ENCODE data around the gene NDUFB8. TPM values are rescaled to one million over a fixed set of nuclear protein-coding genes. Genes with fewer than 3 reads are reported as not detected.
"Not testable (repeated sequence)": the region's sequence is repeated elsewhere in the genome, so short reads cannot be mapped to it uniquely, and the experiment has no call there.

Gene NDUFB8
- total RNA-seq: 99.1 and 131 TPM in 2 replicates

DNA sequence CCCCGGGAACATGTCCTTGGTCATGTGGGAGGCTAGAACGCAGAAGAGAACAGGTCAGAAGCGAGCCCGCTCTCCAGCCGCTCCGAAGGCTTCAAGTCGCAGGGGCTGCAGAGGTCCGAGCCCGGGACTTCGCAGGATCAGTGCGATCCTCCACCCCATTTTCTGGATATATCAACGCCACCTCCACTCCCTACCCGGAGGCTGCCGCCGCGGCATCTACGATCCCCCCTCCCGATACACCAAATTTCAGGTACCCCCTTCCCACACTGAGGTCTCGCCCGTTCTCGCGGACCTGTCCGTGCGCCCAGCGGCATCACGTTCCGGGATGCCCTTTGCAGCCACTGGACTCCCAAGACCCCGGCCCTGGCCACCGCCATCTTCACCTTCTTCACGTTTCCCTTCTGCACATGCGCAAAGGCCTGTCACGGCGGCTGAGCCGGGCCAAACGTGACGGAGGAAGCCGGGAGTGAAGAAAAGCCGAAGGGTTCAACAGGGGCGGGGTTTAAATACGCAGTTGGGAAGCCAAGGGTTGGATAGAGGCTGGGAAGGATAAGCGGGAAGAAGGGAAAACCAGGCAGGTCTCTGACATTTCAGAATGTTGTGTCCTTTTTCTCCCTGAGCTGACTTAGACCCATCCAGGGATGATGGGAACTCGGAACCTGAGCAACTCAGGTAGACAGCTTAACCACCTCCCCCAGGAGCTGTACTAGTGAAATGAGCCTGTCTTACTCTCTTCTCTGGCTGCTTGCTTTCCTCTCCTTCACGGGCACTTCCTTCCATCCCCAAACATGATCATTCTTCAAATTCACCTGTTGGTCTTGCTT is at the start of gene NDUFB8:
TSS of gene NDUFB8 (minus strand) at position 397 of the 824 bp plus-strand sequence. CDS start at position 377, 20 bp downstream.
- peak; percentile 71 for DNase-seq (ENCODE audit: low read depth)

DNA sequence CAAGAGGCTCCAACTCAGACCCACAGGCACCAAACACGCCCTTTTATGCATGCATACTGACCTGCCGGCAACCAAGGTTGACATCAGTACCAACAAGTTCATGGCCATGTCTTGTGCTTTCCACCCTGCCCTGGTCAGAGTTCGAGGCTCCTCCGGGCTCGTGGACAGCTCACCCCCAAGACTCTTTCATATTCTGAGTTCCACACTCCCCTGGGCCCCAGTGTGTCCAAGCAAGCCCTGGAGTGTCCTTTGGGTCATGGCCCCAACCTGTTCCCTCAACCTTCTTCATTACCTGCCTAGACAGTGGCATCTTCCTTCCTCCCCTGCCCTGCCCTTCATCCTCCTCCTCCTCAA is 46.6 kb upstream of the NDUFB8 start:
- DNase-seq (ENCODE audit: low read depth): no peak

DNA sequence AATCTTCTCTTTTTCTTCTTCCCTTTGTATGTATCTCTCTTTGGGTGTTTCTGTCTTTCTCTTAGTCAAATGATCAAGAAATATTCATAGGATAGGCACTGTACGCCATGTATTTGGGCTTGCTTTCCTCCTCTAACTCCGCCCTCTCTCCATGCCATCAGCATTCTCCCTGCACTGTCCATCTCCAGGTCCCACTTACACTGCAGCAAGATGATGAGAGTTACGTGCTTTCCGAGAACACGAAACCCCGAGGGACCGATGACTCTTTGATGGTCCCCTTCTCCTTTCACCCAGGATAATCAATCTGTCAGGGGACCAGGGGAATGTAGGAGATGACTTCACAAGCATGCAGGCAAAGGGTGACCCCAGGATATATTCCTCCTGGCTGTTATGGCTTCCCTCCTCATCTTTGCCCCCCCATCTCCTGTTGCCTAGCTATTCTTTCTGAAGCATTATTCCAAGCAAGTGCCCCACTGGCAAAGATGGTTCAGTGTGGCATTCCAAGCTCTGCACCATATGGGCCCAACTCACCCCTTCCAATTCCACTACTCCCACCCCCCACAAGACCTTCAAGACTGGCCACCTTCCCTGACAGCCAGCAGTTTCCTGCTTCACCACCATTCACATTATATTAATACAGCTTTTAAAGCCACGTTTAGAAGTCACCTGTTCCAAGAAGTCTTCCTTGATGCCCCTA is 46.1 kb upstream of the NDUFB8 start:
- no peak for DNase-seq (ENCODE audit: low read depth)

DNA sequence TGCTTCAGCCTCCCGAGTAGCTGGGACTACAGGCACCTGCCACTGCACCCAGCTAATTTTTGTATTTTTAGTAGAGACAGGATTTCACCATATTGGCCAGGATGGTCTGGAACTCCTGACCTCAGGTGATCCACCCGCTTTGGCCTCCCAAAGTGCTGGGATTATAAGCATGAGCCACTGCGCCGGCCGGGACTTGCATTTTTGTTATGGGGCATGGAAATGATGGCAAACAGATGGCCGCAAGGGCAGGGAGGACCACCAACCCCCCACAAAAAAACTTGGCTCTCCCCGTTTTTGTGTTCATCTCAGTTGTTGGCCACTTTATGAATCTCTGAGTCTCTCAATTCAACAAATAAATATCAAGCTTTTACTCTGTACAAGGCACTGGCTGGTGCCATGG is 45.5 kb upstream of the NDUFB8 start:
- DNase-seq (ENCODE audit: low read depth): not testable (repeated sequence)

DNA sequence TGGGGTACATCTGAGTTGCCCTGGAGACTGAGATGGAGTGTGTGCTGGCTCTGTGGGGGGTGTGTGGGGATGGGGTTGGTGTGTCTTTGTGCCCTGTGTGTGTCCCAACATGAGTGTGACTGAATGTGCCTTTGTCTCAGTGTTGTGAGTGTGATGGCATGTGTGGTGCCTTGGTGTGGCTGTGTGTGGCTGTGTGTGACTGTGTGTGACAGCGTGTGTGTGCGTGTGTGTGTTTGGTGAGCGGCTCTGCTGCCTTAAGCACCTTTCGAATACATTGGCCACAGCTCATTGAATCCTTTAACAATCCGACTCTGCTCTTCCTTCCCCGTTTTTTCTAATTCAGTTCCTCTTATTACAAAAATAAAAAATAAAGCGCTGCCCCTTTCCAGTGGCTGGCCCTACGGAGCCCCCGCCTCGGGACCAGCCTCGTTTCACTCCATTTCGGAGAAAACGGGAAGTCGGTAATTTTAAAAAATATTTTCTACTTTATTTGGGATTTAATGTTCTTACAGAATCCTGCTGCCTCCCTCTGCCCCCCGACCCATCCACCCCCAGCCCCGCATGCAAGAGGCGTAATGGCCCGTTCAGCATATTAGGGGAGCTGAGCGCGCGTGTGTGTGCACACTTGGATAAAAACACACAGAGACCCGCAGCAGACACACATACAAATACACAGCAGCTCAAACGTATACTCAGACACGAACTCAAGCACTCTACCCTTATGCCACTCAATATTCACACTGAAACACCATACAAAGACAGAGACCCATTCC is 41.6 kb upstream of the NDUFB8 start:
- DNase-seq (ENCODE audit: low read depth): no peak

DNA sequence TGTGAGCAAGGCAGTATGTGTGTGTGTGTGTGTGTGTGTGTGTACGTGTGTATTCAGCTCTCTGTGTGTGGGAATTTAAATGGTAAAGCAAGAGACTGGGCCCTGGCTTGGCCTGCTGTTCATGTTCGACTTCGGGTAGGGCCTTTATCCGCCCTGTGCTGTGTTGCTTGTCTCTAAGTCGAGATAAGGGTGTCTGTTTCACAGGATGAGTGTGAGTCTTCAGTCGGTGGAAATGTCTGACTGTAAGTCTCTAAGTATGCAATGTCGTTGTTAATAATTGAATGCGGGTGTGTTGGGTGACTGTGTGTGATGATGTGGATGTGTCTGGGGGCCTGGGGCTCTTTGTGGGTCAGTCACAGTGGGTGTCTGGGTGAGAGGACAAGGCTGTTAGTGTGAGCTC is 40.8 kb upstream of the NDUFB8 start:
- peak; percentile 15 for DNase-seq (ENCODE audit: low read depth)

DNA sequence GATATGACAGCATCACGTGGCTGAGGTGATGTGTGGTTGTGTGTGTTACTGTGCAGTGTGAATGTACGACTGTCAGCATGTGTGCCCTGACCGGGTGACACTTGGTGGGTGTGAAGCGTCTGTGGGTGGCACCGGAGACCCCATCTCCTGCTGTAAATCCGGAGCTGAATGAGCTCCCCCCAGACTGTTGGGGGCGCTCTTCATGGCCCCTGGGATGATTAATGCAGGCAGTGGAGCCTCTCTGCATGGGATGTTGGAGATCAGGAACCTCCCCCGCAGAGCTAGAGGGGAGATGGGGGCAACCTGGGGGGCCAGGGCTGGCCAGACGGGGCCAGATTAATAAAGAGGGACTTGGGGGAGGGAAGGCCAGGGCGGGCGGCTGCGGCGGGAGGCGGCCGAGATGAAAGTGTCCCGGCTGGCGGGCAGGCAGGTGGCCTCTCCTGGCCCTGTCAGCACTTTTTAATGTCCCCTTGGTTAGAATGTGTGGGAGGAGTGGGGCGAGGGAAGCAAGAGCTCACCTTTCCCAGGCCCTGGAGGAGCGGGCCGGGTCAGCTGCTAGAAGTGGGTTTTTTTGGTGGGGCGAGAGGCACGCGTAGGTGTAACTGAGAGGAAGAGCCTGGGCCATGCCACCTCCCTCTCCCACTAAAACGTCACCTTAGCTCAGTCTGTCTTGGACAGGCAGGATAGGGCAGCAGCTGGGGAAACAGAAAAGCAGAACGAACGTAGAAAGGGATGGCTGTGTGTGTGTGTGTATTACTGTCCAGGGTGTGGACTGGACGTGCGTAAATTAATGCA is 40.2 kb upstream of the NDUFB8 start:
- DNase-seq (ENCODE audit: low read depth): no peak

DNA sequence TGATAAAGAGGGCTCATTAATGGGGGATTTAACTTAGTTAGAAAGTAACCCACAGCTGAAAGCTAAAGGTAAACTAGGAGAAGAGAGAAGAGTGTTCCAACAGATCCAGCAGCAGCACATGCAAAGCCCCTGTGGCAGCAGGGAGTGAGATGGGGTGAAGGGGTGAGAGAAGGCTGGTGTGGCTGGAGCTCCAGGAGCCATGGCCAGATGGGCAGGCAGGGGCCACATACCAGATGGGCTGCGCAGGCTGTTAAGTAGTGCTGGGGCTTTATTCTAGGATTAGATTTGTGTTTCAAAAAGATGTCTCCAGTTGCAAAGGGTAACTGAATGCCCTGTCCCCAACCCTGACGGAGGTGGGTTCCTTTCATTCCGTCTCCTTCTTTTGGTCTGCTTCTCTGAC is 39.2 kb upstream of the NDUFB8 start:
- no peak for DNase-seq (ENCODE audit: low read depth)

DNA sequence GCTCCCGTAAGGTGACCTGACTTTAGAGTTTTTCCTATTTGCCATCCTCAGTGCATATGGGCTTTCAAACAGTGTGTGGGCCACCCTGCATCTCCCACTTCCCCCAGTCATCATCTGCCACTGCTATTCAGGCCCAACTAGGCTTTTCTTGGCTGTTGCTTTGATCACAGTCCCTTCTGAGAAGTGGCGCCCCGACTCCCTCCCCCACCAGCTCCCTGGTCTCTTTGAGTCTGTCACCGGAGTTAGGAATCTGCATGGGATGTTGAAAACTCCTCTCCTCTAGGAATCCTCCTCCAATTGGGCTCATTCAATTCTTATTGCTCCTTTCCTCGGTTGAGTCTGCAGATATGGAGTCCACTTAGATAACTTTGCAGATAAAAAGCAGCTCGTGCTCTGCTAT is 38.2 kb upstream of the NDUFB8 start:
- DNase-seq (ENCODE audit: low read depth): no peak

DNA sequence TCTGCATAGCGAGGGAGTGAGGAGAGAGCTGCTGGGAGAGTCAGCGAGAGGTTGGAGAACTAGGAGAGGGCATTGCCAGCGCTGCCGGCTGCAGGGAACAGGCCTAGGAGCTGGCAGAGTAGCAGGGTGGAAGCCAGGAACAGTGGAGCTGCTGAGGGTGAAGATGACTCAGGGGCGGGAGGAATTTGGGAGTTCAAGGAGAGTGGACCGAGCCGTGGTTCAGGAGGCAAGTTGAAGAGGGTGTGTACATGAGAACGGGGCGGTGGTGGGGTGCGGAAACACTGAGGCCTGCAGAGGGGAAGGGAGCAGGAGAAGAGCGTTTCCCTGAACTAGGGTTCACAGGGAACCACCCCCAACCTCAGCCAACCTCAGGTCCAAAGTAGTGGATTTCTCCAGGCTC is 37.6 kb upstream of the NDUFB8 start:
- DNase-seq (ENCODE audit: low read depth): no peak

DNA sequence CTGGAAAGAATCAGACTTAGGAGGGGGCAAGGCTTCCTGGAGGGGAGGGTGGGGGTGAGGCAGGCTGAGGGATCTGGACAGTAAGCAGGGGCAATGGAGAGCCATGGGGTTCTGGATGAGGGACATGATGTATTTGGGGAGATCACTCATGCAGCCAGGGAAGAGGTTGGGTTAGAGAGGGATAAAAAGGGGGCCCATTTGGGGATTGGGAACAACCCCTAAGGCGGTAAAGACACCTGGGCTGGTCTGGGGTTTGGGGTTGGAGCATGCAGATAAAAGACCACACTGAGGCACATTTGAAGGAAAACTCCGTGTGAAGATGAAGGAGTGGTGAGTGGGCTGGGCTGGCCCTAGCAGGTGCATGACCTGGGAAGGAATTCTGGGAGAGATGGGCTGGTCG is 36.9 kb upstream of the NDUFB8 start:
- DNase-seq (ENCODE audit: low read depth): no peak

DNA sequence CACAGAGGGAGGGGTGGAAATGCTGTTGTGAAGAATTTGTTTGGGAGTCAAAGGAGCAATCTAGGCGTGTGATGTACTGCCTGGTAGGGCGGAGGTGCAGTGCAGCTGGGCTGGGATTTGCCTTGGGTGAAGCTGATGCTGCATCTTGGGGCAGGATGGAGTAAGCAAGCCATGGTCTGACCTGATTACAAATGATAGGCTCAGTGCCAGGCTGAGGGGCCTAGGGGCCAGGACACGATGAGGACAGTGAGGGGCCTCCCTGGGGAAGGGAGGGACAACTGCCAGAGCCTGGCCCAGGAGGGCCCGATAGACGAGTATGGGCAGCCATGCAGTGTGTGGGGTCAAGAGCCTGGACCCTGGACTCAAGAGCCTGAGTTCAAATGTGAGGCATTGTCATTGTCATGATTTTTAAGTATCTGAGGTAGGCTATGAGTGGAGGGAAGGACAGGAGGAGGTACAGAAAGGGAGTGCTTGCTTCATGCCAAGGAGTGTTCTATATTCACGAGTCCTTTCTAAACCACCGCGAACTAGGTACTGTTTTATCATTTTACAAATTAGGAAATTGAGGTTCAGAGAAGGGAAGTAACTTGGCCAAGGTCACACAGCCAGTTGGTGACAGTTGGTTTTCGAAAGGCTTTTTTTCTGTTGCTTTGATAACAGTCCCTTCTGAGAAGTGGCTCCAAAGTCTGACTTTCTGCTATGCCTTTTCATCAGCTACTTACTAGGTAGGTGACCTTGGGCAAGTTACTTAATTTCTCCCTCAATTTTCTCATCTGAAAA is 35.7 kb upstream of the NDUFB8 start:
- no peak for DNase-seq (ENCODE audit: low read depth)

DNA sequence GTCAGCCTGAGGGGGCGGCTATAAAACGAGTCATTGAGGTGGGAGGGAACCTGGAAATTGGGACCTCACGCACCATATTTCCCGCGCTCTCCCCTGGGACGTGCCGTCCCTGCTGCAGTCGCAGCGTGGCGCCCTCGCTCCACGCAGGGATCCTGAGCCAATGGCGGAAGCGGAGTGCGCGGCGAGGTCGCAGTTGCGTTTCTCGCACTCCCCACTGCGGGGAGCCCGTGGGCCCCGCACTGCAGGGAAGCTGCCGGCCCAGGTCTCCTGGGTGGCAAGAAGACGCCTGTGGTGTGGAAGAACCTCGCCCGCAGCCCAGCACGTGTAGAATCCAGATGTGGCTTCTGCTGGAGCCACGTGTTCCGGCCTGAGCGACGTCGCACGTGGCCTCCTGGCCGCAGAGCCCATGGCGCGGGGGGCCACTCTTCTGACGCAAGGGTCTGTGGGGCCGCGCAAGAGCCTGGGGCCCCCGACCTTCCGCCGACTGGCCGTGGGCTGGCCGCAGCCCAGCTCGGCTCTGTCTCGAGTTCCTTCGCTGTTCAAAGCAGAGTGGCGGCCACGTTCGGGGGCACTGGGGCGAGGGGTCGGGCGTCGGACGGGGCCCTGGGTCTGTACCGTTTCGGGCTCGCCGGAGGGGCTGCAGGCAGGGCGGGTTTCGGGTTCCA is 32.5 kb upstream of the NDUFB8 start:
- DNase-seq (ENCODE audit: low read depth): peak; percentile 61

DNA sequence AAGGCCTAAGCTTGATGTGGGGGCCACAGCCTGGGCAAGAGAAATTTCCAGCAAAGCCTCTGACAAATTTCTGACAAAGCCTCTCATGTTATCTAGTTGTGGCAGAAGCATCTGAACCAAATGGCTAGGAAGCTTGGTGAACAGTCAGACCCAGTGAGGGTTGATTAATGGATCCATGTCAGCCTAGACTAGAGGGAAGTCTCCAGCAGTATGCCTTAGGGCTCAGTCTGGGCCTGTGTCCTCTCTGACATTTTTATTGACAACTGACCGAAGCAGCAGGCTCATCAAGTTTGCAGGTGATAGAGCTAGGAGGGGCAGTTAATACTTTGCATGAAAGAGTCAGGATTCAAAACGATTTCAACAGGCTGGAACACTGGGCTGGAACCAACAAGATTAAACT is 31.3 kb upstream of the NDUFB8 start:
- no peak for DNase-seq (ENCODE audit: low read depth)

DNA sequence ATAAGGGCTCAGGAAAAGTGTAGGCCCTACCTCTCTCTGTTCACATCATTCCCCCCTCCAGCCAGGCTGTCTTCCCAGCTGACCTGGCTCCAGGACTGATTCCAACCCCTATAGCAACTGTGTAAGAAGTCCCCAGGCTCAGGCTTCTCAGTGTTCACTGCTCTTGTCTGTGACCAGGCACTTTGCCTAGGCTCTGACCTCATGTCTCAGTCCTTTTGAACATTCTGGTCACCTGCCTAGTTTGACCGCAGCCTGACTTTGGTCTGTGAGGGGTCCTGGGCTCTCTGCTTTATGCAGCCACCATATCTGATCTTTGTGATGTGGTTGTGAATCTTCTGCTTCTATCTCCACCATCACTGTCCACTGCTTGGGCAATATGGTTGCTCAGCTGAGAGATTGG is 30.6 kb upstream of the NDUFB8 start:
- DNase-seq (ENCODE audit: low read depth): no peak

DNA sequence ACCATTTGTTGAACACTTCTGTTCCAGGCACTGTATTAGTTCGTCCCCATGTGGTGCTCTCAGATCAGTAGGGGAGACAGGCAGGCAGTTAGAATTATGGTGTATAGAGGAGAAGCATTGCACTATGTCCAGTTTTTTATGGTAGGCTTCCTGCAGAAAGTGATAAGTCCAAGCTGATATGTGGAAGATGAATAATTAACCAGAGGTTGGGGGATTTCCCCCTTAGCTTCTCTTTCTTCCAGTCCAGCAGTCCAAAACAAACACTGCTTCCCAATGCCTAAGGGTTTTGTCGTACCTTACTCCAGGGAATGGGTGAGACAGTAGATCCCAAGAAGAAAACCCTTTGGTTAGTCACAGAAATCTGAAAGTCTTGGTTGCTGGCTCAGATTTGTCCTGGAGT is 25.2 kb upstream of the NDUFB8 start:
- peak; percentile 91 for DNase-seq (ENCODE audit: low read depth)

DNA sequence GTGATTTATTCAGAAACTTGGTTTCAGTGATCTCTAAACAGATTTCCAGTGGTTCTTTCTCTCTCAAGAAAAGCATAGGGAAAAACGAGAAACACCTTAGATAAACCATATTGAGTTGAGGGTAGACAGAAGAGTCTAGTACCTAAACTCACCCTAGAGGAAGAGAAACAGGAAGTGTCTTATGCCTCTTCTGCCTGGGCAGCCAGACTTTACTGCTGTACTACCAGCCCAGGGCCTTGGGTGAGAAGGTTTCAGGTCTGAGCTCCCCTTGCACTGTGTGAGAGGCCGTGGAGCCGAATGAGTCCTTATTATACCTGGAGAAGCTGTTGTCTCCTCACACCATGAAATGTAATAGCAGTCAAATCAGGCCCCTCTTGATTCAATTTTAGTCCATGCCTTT is 24.3 kb upstream of the NDUFB8 start:
- DNase-seq (ENCODE audit: low read depth): no peak

DNA sequence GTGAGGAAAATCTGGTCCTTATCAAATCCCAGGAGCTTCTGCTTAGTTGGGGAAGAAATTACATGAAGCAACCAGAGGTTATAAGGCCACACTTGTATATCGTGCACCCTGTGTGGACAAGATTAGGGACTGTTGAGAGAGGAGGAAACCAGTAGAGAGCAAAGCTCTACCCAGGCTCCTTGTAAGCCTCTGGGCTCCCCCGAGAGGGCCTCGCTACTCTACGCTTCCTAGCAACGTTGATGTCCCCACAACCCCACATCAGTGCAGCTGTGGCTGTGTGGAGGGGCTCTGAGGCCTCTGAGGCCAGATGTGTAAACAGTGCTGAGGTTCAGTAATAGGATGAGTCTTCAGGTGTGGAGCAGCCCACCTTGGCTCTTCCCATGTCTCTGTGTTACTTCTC is 22.1 kb upstream of the NDUFB8 start:
- no peak for DNase-seq (ENCODE audit: low read depth)

DNA sequence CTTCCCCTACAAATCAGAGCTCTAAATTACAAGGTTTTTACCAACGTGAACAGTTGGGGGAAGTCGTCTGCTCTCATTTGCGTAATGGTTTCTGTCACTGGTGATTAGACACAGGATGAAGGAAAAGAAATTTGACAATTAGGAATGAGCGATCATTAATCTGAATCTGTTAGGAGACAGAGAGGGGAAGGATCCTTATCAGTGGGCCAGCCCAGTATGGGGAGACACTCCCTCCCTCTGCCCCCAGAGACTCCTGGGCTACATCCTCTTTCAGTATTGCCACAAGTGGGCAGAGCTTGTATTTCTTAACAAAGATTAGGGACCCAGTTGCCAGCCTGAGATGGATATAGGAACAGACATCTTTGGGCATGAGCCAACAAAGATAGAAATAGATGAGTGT is 21.5 kb upstream of the NDUFB8 start:
- no peak for DNase-seq (ENCODE audit: low read depth)

DNA sequence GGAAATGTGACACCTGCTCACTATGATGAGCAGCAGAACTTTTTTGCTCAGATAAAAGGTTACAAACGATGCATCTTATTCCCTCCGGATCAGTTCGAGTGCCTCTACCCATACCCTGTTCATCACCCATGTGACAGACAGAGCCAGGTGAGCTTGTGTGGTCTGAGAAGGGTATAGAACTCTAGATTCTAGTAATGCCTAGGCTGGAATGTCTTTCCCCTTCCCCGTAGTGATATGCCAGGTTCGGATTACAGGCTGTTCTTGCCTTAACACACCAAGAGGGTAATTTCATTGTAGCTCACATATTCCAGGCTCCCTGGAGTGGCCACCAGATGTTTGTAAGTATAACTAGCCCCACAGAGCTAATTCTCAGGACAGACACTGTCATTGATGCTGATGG is 15.3 kb upstream of the NDUFB8 start:
- DNase-seq (ENCODE audit: low read depth): no peak

DNA sequence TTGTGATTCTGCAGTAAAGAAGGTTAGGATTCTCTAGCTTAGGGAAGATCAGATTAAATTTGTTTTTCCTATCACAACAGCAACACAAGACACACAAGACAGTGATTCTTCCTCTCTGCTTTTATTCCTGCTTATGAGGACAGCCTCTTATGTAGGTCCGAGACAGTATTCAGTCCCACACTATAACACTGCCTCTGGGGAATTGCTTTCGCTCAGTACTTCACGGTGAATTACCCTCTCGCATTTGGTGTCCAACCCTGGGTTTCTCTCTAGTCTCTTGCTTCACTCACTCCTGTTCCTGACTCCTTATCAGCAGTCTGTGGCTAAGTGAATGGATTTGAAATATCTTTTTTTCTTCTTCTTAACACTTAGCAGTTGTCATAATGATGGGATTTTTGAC is 7.8 kb upstream of the NDUFB8 start:
- no peak for DNase-seq (ENCODE audit: low read depth)
